22Rv1 (cell line): ENCODE results near the gene MYH10.

Source experiments
- ZFX ChIP-seq: fragments of 450-650 bp; IDR thresholded peaks from 2 replicates; pipeline ENCODE4 v1.6.1; 2017; ENCODE audit warnings: antibody characterized with exemption, borderline replicate concordance
- TF ChIP-seq, protein P1 (sequence below): fragments of 450-650 bp; IDR thresholded peaks from 2 replicates; pipeline ENCODE4 v1.5.1; 2017; ENCODE audit warnings: mild to moderate bottlenecking

- TF ChIP-seq, protein P1, sequence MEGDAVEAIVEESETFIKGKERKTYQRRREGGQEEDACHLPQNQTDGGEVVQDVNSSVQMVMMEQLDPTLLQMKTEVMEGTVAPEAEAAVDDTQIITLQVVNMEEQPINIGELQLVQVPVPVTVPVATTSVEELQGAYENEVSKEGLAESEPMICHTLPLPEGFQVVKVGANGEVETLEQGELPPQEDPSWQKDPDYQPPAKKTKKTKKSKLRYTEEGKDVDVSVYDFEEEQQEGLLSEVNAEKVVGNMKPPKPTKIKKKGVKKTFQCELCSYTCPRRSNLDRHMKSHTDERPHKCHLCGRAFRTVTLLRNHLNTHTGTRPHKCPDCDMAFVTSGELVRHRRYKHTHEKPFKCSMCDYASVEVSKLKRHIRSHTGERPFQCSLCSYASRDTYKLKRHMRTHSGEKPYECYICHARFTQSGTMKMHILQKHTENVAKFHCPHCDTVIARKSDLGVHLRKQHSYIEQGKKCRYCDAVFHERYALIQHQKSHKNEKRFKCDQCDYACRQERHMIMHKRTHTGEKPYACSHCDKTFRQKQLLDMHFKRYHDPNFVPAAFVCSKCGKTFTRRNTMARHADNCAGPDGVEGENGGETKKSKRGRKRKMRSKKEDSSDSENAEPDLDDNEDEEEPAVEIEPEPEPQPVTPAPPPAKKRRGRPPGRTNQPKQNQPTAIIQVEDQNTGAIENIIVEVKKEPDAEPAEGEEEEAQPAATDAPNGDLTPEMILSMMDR = no peak
- no peak for TF ChIP-seq ZFX
Observed at GRCh38 chr17:8463099-8463498, 167.4 kb downstream of the MYH10 start.
